Adipocyte (in vitro differentiated cells): ENCODE results near the gene SLC4A1AP.
A peak's percentile ranks its signal among the peaks of the same experiment; 100 is the strongest.

Experiments
- DNase-seq: peaks from one replicate; pipeline ENCODE4 v3.0.0-alpha.2; 2015; ENCODE audit warnings: low read depth
- H3K27me3 ChIP-seq: replicated peaks from 2 replicates; pipeline ENCODE4 v1.7.0; 2013; ENCODE audit warnings: mild to moderate bottlenecking, low read length, moderate library complexity; ENCODE audit not compliant: control insufficient read depth, insufficient read depth
- H3K36me3 ChIP-seq: 2 replicates; pipeline ENCODE4 v1.7.0; 2013; ENCODE audit warnings: low read length, mild to moderate bottlenecking, moderate library complexity; ENCODE audit not compliant: control insufficient read depth, insufficient read depth, severe bottlenecking
- H3K4me1 ChIP-seq: 2 replicates; pipeline ENCODE4 v1.7.0; 2013; ENCODE audit warnings: mild to moderate bottlenecking, low read length, moderate library complexity; ENCODE audit not compliant: control insufficient read depth, insufficient read depth
- H3K4me3 ChIP-seq: 2 replicates; pipeline ENCODE4 v1.7.0; 2013; ENCODE audit warnings: mild to moderate bottlenecking, low read length, moderate library complexity
- H3K9ac ChIP-seq: 2 replicates; pipeline ENCODE4 v1.7.0; 2013; ENCODE audit warnings: mild to moderate bottlenecking, low read length, moderate library complexity
- H3K9me3 ChIP-seq: 2 replicates; pipeline ENCODE4 v1.7.0; 2013; ENCODE audit warnings: mild to moderate bottlenecking, low read length, moderate library complexity; ENCODE audit not compliant: control insufficient read depth

Gene SLC4A1AP

DNA sequence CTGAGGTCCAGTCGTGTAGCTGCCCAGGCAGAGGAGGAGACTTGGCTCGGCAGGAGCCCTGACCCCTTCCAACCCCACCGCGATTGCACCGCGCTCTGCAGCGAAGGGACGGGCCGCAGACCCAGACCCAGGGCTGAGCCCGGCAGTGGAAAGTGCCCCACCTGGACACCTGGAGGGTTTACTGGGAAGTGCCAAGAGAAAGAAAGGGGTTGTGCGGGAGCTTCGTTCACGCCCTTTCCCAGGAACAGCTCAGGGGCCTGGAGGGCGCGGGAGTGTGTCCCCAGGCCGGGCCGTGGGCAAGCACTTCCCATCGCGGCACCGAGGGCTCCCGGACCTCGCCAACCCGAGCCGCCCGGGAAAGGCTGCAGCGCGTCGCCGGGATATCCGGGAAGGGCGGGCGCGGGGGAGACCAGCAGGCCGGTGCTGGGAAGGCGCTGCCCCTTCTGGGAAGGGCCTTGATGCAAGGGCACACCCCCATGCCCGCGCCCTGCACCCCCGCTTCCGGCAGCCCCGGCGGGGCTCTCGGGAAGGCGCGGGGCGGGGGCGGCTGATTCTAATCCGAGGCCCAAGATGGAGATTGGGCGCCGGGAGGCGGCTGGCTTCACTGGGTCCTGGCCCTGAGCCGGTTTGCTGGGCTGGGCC is 71.7 kb downstream of the SLC4A1AP start:
- peak; percentile 64 for DNase-seq
- peaks cover 27% of the 10 kb centered on the region for H3K4me1 ChIP-seq
- H3K27me3 ChIP-seq = no peaks in the 10 kb centered on the region
- no peaks in the 10 kb centered on the region for H3K36me3 ChIP-seq
- peak overlapping the region; percentile 80 for H3K4me3 ChIP-seq
- H3K9ac ChIP-seq = peak overlapping the region; percentile 87
- H3K9me3 ChIP-seq = no peaks in the 10 kb centered on the region

GRCh38 chr2:27736031-27736889 is 72.6 kb downstream of the SLC4A1AP start:
- H3K4me1 ChIP-seq = peaks cover 27% of the 10 kb centered on the region

DNA sequence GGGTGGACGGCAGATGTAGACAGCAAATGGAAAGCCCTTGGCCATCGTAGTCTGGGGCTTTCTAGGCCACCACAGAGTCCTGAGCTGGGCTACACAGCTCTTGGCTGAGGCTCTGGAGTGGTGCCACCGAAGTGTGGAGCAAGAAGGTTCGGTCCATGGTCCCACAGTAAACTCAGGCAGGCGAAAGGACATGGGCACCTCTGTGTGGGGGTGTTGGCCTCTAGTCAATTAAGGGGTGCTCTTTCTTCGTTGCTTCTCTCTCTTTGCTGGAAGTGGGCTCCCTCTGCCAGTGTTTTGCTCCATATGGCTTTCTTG is 73.2 kb downstream of the SLC4A1AP start:
- DNase-seq = no peak
- Histone ChIP-seq H3K9ac (no peak overlapping the region), H3K4me3 (no peak overlapping the region), H3K9me3 (peaks cover 3% of the 10 kb centered on the region), H3K4me1 (peaks cover 27% of the 10 kb centered on the region), H3K27me3 (no peaks in the 10 kb centered on the region), H3K36me3 (no peaks in the 10 kb centered on the region)

More at GRCh38 chr2:27736031-27736889, 72.6 kb downstream of the SLC4A1AP start:
- Histone ChIP-seq H3K27me3 (no peaks in the 10 kb centered on the region), H3K9ac (peak overlapping the region; percentile 87), H3K9me3 (peaks cover 3% of the 10 kb centered on the region), H3K36me3 (no peaks in the 10 kb centered on the region), H3K4me3 (peak overlapping the region; percentile 80)
- DNase-seq = no peak

DNA sequence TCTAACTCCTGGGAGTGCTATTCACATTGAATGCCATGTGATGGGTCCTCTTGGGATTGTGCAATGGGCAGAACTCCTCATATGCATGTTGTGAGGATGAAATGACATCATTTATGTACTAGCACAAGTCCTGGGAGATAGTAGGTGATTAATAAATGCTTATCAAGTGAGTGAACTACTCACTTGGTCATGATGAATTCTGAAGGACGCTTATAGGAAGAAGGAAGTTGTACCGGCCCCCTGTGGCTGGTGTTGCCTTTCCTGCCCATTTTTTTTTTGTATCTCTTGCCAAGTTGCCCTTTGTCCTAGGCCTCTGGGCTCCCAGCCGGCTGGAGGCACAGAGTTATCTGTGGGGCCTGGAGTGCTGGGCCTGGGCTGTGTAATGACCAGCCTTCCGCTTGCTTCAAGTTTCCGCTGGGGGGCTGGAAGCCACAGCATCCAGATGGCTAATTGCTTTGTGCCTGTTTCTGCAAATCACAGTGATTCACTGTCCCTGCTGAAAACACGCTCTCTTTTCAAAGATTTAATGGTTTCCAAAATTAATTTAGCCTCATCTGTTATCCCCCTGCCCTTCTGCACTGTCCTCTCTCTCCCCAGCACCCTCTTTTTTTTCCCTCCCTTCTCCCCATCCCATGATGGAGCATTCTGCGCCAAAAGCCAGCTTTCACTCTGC is 74.1 kb downstream of the SLC4A1AP start:
- H3K4me3 ChIP-seq = no peak overlapping the region
- DNase-seq = peak; percentile 65
- H3K9me3 ChIP-seq = peaks cover 3% of the 10 kb centered on the region
- no peaks in the 10 kb centered on the region for H3K36me3 ChIP-seq
- H3K9ac ChIP-seq = peak overlapping the region; percentile 25
- H3K27me3 ChIP-seq = no peaks in the 10 kb centered on the region
- H3K4me1 ChIP-seq = peaks cover 27% of the 10 kb centered on the region

DNA sequence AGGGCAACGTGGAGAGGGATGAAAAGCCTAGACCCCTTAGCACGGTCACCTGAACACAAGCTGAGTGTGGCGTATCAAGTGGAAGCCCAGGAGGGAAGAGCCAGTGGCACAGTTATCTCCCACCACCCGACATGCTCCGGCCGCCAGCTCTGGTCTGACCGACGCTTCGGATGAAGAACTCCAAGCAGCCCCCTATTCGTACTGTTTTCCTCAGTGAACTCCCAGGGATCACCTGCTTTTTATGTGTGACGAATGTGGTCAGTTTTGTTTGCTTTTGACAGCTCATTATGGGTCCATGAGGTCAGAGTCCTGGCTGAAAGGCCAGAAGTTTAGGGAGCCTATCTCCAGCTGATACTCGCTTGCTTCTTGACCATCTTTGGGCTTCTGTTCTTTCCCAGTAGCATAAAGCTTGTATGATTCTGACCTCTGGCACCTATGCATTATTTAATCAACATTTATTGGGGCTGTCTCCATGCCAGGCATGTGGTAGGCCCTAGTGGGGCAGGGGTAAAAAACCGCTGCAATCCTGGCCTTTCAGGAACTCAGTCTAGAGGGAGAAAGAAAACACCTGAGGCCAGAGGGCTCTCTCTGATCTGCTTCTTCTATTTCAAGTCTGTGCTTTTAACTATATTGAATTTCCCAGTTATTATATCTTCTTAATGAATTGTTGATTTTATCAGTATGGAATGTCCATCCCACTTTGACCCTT is 74.8 kb downstream of the SLC4A1AP start:
- H3K4me3 ChIP-seq = no peak overlapping the region
- H3K9me3 ChIP-seq = peaks cover 3% of the 10 kb centered on the region
- H3K36me3 ChIP-seq = no peaks in the 10 kb centered on the region
- H3K9ac ChIP-seq = no peak overlapping the region
- no peaks in the 10 kb centered on the region for H3K27me3 ChIP-seq
- peaks cover 27% of the 10 kb centered on the region for H3K4me1 ChIP-seq
- no peak for DNase-seq

GRCh38 chr2:27739058-27739373 is 75.3 kb downstream of the SLC4A1AP start:
- DNase-seq = no peak
- Histone ChIP-seq H3K9me3 (peaks cover 3% of the 10 kb centered on the region), H3K27me3 (no peaks in the 10 kb centered on the region), H3K4me3 (no peak overlapping the region), H3K9ac (no peak overlapping the region), H3K36me3 (no peaks in the 10 kb centered on the region), H3K4me1 (peaks cover 27% of the 10 kb centered on the region)

DNA sequence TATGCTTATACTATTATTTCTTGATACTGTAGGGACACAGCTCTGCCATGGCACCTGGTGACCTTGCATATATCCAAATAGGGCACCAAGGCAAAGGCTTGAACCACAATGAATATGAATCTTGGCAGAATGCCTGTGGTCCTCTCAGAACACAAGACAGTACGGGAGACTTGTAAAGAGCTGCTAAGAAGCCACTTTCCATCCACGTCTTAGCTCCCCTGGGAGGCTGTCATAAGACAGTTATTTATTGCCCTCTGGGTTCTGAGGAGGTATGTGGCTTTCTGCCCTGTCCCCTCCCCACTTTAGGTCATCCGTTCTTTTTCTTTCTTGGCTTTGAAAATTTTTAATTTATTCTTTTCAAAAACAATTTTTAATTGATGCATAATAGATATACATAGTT is 78.0 kb downstream of the SLC4A1AP start:
- Histone ChIP-seq H3K4me1 (peaks cover 15% of the 10 kb centered on the region), H3K36me3 (no peaks in the 10 kb centered on the region), H3K9me3 (peaks cover 10% of the 10 kb centered on the region), H3K4me3 (no peak overlapping the region), H3K27me3 (no peaks in the 10 kb centered on the region), H3K9ac (no peak overlapping the region)
- DNase-seq = no peak

DNA sequence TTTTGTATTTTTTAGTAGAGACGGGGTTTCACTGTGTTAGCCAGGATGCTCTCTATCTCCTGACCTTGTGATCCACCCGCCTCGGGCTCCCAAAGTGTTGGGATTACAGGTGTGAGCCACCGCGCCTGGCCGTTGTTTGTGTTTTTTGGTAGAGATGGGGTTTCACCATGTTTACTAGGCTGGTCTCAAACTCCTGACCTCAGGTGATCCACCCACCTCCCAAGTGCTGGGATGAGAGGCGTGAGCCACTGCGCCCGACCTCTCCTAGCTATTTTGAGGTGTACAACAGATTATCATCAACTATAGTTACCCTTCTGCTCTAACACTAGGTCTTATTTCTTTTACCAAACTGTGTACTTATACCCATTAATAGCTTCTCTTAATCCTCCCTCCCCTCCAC is 78.9 kb downstream of the SLC4A1AP start:
- H3K9ac ChIP-seq = no peak overlapping the region
- H3K36me3 ChIP-seq = no peaks in the 10 kb centered on the region
- DNase-seq = no peak
- H3K27me3 ChIP-seq = no peaks in the 10 kb centered on the region
- peaks cover 6% of the 10 kb centered on the region for H3K4me1 ChIP-seq
- no peak overlapping the region for H3K4me3 ChIP-seq
- peaks cover 10% of the 10 kb centered on the region for H3K9me3 ChIP-seq
